Ishikawa (cell line): ENCODE results near the gene AIF1L.

Experiments used
- CEBPB ChIP-seq: IDR thresholded peaks from 2 replicates; pipeline ENCODE4 v1.6.1; 2012
- CREB1 ChIP-seq: IDR thresholded peaks from 2 replicates; pipeline ENCODE4 v1.6.1; 2012; ENCODE audit warnings: low read depth
- EGR1 ChIP-seq: IDR thresholded peaks from 2 replicates; pipeline ENCODE4 v1.6.1; 2012
- EP300 ChIP-seq: IDR thresholded peaks from 2 replicates; pipeline ENCODE4 v1.6.1; 2012; ENCODE audit warnings: borderline replicate concordance
- FOXM1 ChIP-seq: IDR thresholded peaks from 2 replicates; pipeline ENCODE4 v1.6.1; 2012; ENCODE audit warnings: low read depth, borderline replicate concordance
- MAX ChIP-seq: IDR thresholded peaks from 2 replicates; pipeline ENCODE4 v1.6.1; 2012
- NFIC ChIP-seq: IDR thresholded peaks from 2 replicates; pipeline ENCODE4 v1.6.1; 2012
- RAD21 ChIP-seq: IDR thresholded peaks from 2 replicates; pipeline ENCODE4 v1.6.1; 2012; ENCODE audit warnings: low read depth
- REST ChIP-seq: IDR thresholded peaks from 2 replicates; pipeline ENCODE4 v1.6.1; 2012; ENCODE audit warnings: low read depth, mild to moderate bottlenecking
- TAF1 ChIP-seq: IDR thresholded peaks from 2 replicates; pipeline ENCODE4 v1.6.1; 2012; ENCODE audit warnings: low read depth, mild to moderate bottlenecking
- TCF12 ChIP-seq: IDR thresholded peaks from 2 replicates; pipeline ENCODE4 v1.6.1; 2012; ENCODE audit warnings: low read depth
- TEAD4 ChIP-seq: IDR thresholded peaks from 2 replicates; pipeline ENCODE4 v1.6.1; 2012
- USF1 ChIP-seq: IDR thresholded peaks from 2 replicates; pipeline ENCODE4 v1.6.1; 2012
- YY1 ChIP-seq: IDR thresholded peaks from 2 replicates; pipeline ENCODE4 v1.6.1; 2012; ENCODE audit warnings: low read depth
- ZBTB7A ChIP-seq: IDR thresholded peaks from 2 replicates; pipeline ENCODE4 v1.6.1; 2012; ENCODE audit warnings: low read depth

The AIF1L gene

GRCh38 chr9:131148276-131148675, 51.9 kb downstream of the AIF1L start:
- TF ChIP-seq CREB1 (no peak), FOXM1 (no peak), USF1 (no peak), TEAD4 (no peak), RAD21 (no peak), TCF12 (no peak), EP300 (no peak), EGR1 (no peak), MAX (no peak), CEBPB (no peak), ZBTB7A (no peak), REST (no peak), NFIC (no peak)

- no peak for TF ChIP-seq MAX
- no peak for TF ChIP-seq ZBTB7A
- no peak for TF ChIP-seq EP300
- TF ChIP-seq CEBPB: no peak
- no peak for TF ChIP-seq TEAD4
- TF ChIP-seq CREB1: no peak
- no peak for TF ChIP-seq NFIC
- TF ChIP-seq EGR1: no peak
- TF ChIP-seq YY1: no peak
- TF ChIP-seq TCF12: no peak
- no peak for TF ChIP-seq USF1
- TF ChIP-seq REST: no peak
These were observed 52.8 kb downstream of the AIF1L start for GRCh38 chr9:131148966-131149687.

GRCh38 chr9:131149688-131150053, 53.3 kb downstream of the AIF1L start:
- TF ChIP-seq EP300: no peak
- no peak for TF ChIP-seq FOXM1
- TF ChIP-seq RAD21: no peak

- no peak for TF ChIP-seq EGR1
- no peak for TF ChIP-seq YY1
- no peak for TF ChIP-seq CEBPB
These were observed 57.3 kb downstream of the AIF1L start for GRCh38 chr9:131153595-131153994.

GRCh38 chr9:131160416-131161112, 64.2 kb downstream of the AIF1L start:
- TF ChIP-seq NFIC: no peak
- no peak for TF ChIP-seq EGR1
- no peak for TF ChIP-seq EP300
- no peak for TF ChIP-seq RAD21
- TF ChIP-seq USF1: no peak
- no peak for TF ChIP-seq TCF12

GRCh38 chr9:131161585-131161984, 65.3 kb downstream of the AIF1L start:
- TF ChIP-seq EGR1: no peak
- TF ChIP-seq MAX: no peak
- no peak for TF ChIP-seq YY1
- no peak for TF ChIP-seq CEBPB
- TF ChIP-seq CREB1: no peak
- no peak for TF ChIP-seq TCF12
- TF ChIP-seq RAD21: no peak
- TF ChIP-seq EP300: no peak
- no peak for TF ChIP-seq ZBTB7A
- no peak for TF ChIP-seq TAF1
- no peak for TF ChIP-seq REST
- TF ChIP-seq USF1: no peak
- no peak for TF ChIP-seq FOXM1
- no peak for TF ChIP-seq TEAD4
- no peak for TF ChIP-seq NFIC
